Neural cell (in vitro differentiated cells): ENCODE data around the gene PLIN1. TPM values are rescaled to one million over a fixed set of nuclear protein-coding genes. Genes with fewer than 3 reads are reported as not detected.

Experiments used
- H2AFZ ChIP-seq: fragments of 200-600, 300-800 bp; sonication (generic), shearing (Covaris generic); 2 replicates; pipeline ENCODE4 v1.6.0; 2014; ENCODE audit warnings: low read depth, mild to moderate bottlenecking, antibody characterized with exemption, low read length, moderate library complexity
- H3F3A ChIP-seq: fragments of 200-600 bp; shearing (Covaris generic); 2 replicates; pipeline ENCODE4 v1.6.1; 2016; ENCODE audit warnings: mild to moderate bottlenecking, moderate library complexity, mixed read lengths, antibody characterized with exemption, low read length; ENCODE audit not compliant: insufficient read depth, poor library complexity, severe bottlenecking
- H3K27ac ChIP-seq: fragments of 200-600, 300-800 bp; sonication (generic), shearing (Covaris generic); 2 replicates; pipeline ENCODE4 v1.5.1; 2014; ENCODE audit warnings: mild to moderate bottlenecking, low read length, moderate library complexity
- H3K27me3 ChIP-seq: fragments of 300-800, 200-600 bp; sonication (generic), shearing (Covaris generic); 2 replicates; pipeline ENCODE4 v1.6.0; 2014; ENCODE audit warnings: mild to moderate bottlenecking, low read depth, low read length, moderate library complexity; ENCODE audit not compliant: insufficient read depth
- H3K36me3 ChIP-seq: fragments of 300-800, 200-600 bp; sonication (generic), shearing (Covaris generic); 2 replicates; pipeline ENCODE4 v1.5.1; 2014; ENCODE audit warnings: mild to moderate bottlenecking, antibody characterized with exemption, low read length, moderate library complexity; ENCODE audit not compliant: insufficient read depth
- H3K4me2 ChIP-seq: fragments of 300-800, 200-600 bp; sonication (generic), shearing (Covaris generic); 2 replicates; pipeline ENCODE4 v1.6.0; 2014; ENCODE audit warnings: mild to moderate bottlenecking, low read length
- H3K4me3 ChIP-seq: fragments of 300-800, 200-600 bp; sonication (generic), shearing (Covaris generic); 2 replicates; pipeline ENCODE4 v1.5.1; 2014; ENCODE audit warnings: mild to moderate bottlenecking, low read length, moderate library complexity
- H3K79me2 ChIP-seq: fragments of 200-600 bp; shearing (Covaris generic); replicated peaks from 2 replicates; pipeline ENCODE4 v1.6.0; 2014; ENCODE audit warnings: mild to moderate bottlenecking, low read length, moderate library complexity; ENCODE audit not compliant: insufficient read depth
- H3K9ac ChIP-seq: fragments of 300-800, 200-600 bp; sonication (generic), shearing (Covaris generic); 2 replicates; pipeline ENCODE4 v1.6.1; 2016; ENCODE audit warnings: mild to moderate bottlenecking, low read length, mixed read lengths
- H3K9me2 ChIP-seq: fragments of 200-600 bp; shearing (Covaris generic); 2 replicates; pipeline ENCODE4 v1.6.1; 2016; ENCODE audit warnings: mild to moderate bottlenecking, low read length, mixed read lengths; ENCODE audit not compliant: insufficient read depth
- H3K9me3 ChIP-seq: fragments of 200-600, 300-800 bp; sonication (generic), shearing (Covaris generic); 2 replicates; pipeline ENCODE4 v1.6.1; 2016; ENCODE audit warnings: mild to moderate bottlenecking, mixed run types, low read length, moderate library complexity, mixed read lengths
- H4K20me1 ChIP-seq: fragments of 200-600 bp; shearing (Covaris generic); 2 replicates; pipeline ENCODE4 v1.6.1; 2016; ENCODE audit warnings: mild to moderate bottlenecking, mixed run types; ENCODE audit not compliant: insufficient read depth
- CTCF ChIP-seq: fragments of 450-650 bp; IDR thresholded peaks from 2 replicates; pipeline ENCODE4 v1.5.1; 2014; ENCODE audit warnings: antibody characterized with exemption, mild to moderate bottlenecking, moderate library complexity; ENCODE audit not compliant: poor library complexity, severe bottlenecking
- EP300 ChIP-seq: fragments of 450-650 bp; conservative IDR thresholded peaks from 2 replicates; pipeline ENCODE4 v1.6.1; 2014; ENCODE audit warnings: antibody characterized with exemption, mild to moderate bottlenecking, moderate library complexity; ENCODE audit not compliant: poor library complexity, severe bottlenecking
- EZH2 ChIP-seq: fragments of 200-600, 300-800 bp; shearing (Covaris generic), sonication (generic); IDR thresholded peaks from 2 replicates; pipeline ENCODE4 v1.6.1; 2014; ENCODE audit warnings: antibody characterized with exemption, low read length, borderline replicate concordance, mild to moderate bottlenecking; ENCODE audit not compliant: insufficient read depth, poor library complexity, severe bottlenecking
- MXI1 ChIP-seq: fragments of 450-650 bp; conservative IDR thresholded peaks from 2 replicates; pipeline ENCODE4 v1.6.1; 2014; ENCODE audit warnings: antibody characterized with exemption, mild to moderate bottlenecking; ENCODE audit not compliant: poor library complexity, severe bottlenecking
- POLR2AphosphoS5 ChIP-seq: IDR thresholded peaks from 2 replicates; pipeline ENCODE4 v1.6.1; 2012
- RAD21 ChIP-seq: fragments of 450-650 bp; conservative IDR thresholded peaks from 2 replicates; pipeline ENCODE4 v1.6.1; 2014; ENCODE audit warnings: antibody characterized with exemption, mild to moderate bottlenecking, moderate library complexity
- REST ChIP-seq: IDR thresholded peaks from 2 replicates; pipeline ENCODE4 v1.6.1; 2012; ENCODE audit warnings: borderline replicate concordance
- SMC3 ChIP-seq: fragments of 450-650 bp; conservative IDR thresholded peaks from 2 replicates; pipeline ENCODE4 v1.6.1; 2014; ENCODE audit warnings: antibody characterized with exemption, mild to moderate bottlenecking, moderate library complexity; ENCODE audit not compliant: poor library complexity
- TAF1 ChIP-seq: IDR thresholded peaks from 2 replicates; pipeline ENCODE4 v1.6.1; 2012; ENCODE audit warnings: low read depth
- polyA plus RNA-seq: library from polyadenylated mRNA; depleted of rRNA; stranded (reverse); fragments of >200 nt; gene quantifications from 2 replicates; pipeline ENCODE4 v1.2.3, GENCODE V29; 2014

PLIN1 gene
- polyA plus RNA-seq, 1 donor from 2014 or later: not detected

GRCh38 chr15:89646416-89647141 lies 32.6 kb downstream of the PLIN1 start:
- no peak overlapping the region for H3K4me3 ChIP-seq

GRCh38 chr15:89645680-89646079 lies 33.5 kb downstream of the PLIN1 start:
- H3K27ac ChIP-seq: no peak overlapping the region
- H2AFZ ChIP-seq: no peak overlapping the region
- H3K36me3 ChIP-seq: no peaks in the 10 kb centered on the region
- H3K9me2 ChIP-seq: no peaks in the 10 kb centered on the region
- TF ChIP-seq TAF1: no peak
- no peak for TF ChIP-seq RAD21
- TF ChIP-seq CTCF: no peak
- TF ChIP-seq REST: no peak
- TF ChIP-seq MXI1: no peak
- no peak for TF ChIP-seq SMC3
- no peak for TF ChIP-seq EP300
- no peak overlapping the region for H3K4me2 ChIP-seq
- H3K9me3 ChIP-seq: no peaks in the 10 kb centered on the region
- H3K4me3 ChIP-seq: no peak overlapping the region
- H4K20me1 ChIP-seq: no peaks in the 10 kb centered on the region
- no peaks in the 10 kb centered on the region for H3K79me2 ChIP-seq
- no peaks in the 10 kb centered on the region for H3F3A ChIP-seq
- H3K9ac ChIP-seq: no peak overlapping the region
- no peaks in the 10 kb centered on the region for H3K27me3 ChIP-seq

More at GRCh38 chr15:89646416-89647141, 32.6 kb downstream of the PLIN1 start:
- H3K9me2 ChIP-seq: no peaks in the 10 kb centered on the region
- no peaks in the 10 kb centered on the region for H4K20me1 ChIP-seq
- no peaks in the 10 kb centered on the region for H3K36me3 ChIP-seq
- H3K79me2 ChIP-seq: no peaks in the 10 kb centered on the region
- H3K9ac ChIP-seq: no peak overlapping the region
- H2AFZ ChIP-seq: no peak overlapping the region
- no peak for TF ChIP-seq RAD21
- no peak for TF ChIP-seq POLR2AphosphoS5
- no peak for TF ChIP-seq EZH2
- no peak for TF ChIP-seq SMC3
- no peak for TF ChIP-seq CTCF
- no peaks in the 10 kb centered on the region for H3K9me3 ChIP-seq
- H3F3A ChIP-seq: no peaks in the 10 kb centered on the region
- H3K27me3 ChIP-seq: no peaks in the 10 kb centered on the region
- no peak overlapping the region for H3K4me2 ChIP-seq
- no peak overlapping the region for H3K27ac ChIP-seq
